ENCODE results near the gene TIGD6. TPM values are rescaled to one million over a fixed set of nuclear protein-coding genes. Genes with fewer than 3 reads are reported as not detected.

The TIGD6 gene
- total RNA-seq, 1 donor from 2014 or later, result 4.1 TPM

GRCh38 chr5:150017226-150018005, 17.0 kb upstream of the TIGD6 start:
- no peaks in the 10 kb centered on the region for H3K4me1 ChIP-seq
- H3K27ac Mint-ChIP-seq, result no peak overlapping the region
- no peak overlapping the region for H2AFZ ChIP-seq (replicated peaks)
- H3K27me3 Mint-ChIP-seq (ENCODE audit: insufficient read depth, low read depth), result no peaks in the 10 kb centered on the region
- no peak for TF ChIP-seq CTCF (IDR thresholded peaks at IDR 0.05)
- TF ChIP-seq EZH2 (IDR thresholded peaks at IDR 0.05), result no peak
- no peak for TF ChIP-seq EZH2phosphoT487 (IDR thresholded peaks at IDR 0.05)
- no peaks in the 10 kb centered on the region for H4K20me1 ChIP-seq (ENCODE audit: low read depth)
- H3K9me3 ChIP-seq (ENCODE audit: low read depth), result no peaks in the 10 kb centered on the region
- no peaks in the 10 kb centered on the region for H3F3A ChIP-seq (ENCODE audit: low read depth)
- H3K4me1 Mint-ChIP-seq, result peaks cover 2% of the 10 kb centered on the region
- H3K36me3 Mint-ChIP-seq, result peaks cover 47% of the 10 kb centered on the region
- no peak overlapping the region for H3K9ac ChIP-seq
- H3K27me3 ChIP-seq, result no peaks in the 10 kb centered on the region
- H3K9me3 Mint-ChIP-seq, result peaks cover 10% of the 10 kb centered on the region
- H3K4me3 Mint-ChIP-seq, result no peak overlapping the region
- no peaks in the 10 kb centered on the region for H3K79me2 ChIP-seq (ENCODE audit: low read depth)
- no peak for DNase-seq (ENCODE audit: low spot score)
- H3K4me2 ChIP-seq, result no peak overlapping the region
- no peak overlapping the region for H3K27ac ChIP-seq
- no peak overlapping the region for H3K4me3 ChIP-seq
- peaks cover 25% of the 10 kb centered on the region for H3K36me3 ChIP-seq

DNA sequence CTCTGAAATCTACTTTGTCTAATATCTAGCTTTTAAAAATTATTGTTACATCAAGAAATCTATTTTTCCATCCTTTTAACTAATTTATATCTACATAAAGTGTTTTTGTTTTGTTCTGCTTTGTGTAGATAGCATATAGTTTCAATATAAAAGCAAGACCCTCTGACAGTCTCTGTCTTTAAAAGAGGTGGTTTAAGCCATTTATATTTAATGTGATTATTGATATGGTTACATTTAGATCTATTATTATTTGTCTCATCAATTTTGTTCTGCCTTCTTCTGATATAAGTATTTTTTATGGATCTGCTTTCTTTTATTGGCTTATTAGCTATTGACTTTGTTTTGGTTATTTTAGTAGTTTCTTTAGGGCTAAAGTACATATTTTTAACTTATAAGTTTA, 16.1 kb upstream of the TIGD6 start:
- Mint-ChIP-seq H3K36me3 (peaks cover 52% of the 10 kb centered on the region), H3K27me3 (ENCODE audit: insufficient read depth, low read depth) (no peaks in the 10 kb centered on the region), H3K9me3 (peaks cover 10% of the 10 kb centered on the region), H3K4me3 (no peak overlapping the region), H3K4me1 (no peaks in the 10 kb centered on the region), H3K27ac (no peak overlapping the region)
- no peaks in the 10 kb centered on the region for H3K9me3 ChIP-seq (ENCODE audit: low read depth)
- H3F3A ChIP-seq (ENCODE audit: low read depth), result no peaks in the 10 kb centered on the region
- no peak for DNase-seq (ENCODE audit: low spot score)
- no peak overlapping the region for H3K4me3 ChIP-seq
- no peaks in the 10 kb centered on the region for H4K20me1 ChIP-seq (ENCODE audit: low read depth)
- no peak overlapping the region for H3K4me2 ChIP-seq
- H3K9ac ChIP-seq, result no peak overlapping the region
- no peak overlapping the region for H3K27ac ChIP-seq
- no peaks in the 10 kb centered on the region for H3K79me2 ChIP-seq (ENCODE audit: low read depth)
- no peak overlapping the region for H2AFZ ChIP-seq (replicated peaks)
- no peaks in the 10 kb centered on the region for H3K4me1 ChIP-seq
- no peaks in the 10 kb centered on the region for H3K27me3 ChIP-seq
- TF ChIP-seq EZH2 (IDR thresholded peaks at IDR 0.05) (no peak), EZH2phosphoT487 (IDR thresholded peaks at IDR 0.05) (no peak)
- H3K36me3 ChIP-seq, result peaks cover 31% of the 10 kb centered on the region

GRCh38 chr5:150015415-150015814, 15.0 kb upstream of the TIGD6 start:
- Histone ChIP-seq H3K36me3 (peaks cover 31% of the 10 kb centered on the region), H3F3A (ENCODE audit: low read depth) (no peaks in the 10 kb centered on the region), H3K27me3 (no peaks in the 10 kb centered on the region), H3K9me3 (ENCODE audit: low read depth) (no peaks in the 10 kb centered on the region), H3K4me3 (no peak overlapping the region), H3K27ac (no peak overlapping the region), H3K4me1 (no peaks in the 10 kb centered on the region), H4K20me1 (ENCODE audit: low read depth) (no peaks in the 10 kb centered on the region), H3K79me2 (ENCODE audit: low read depth) (no peaks in the 10 kb centered on the region), H3K4me2 (no peak overlapping the region), H2AFZ (replicated peaks) (no peak overlapping the region), H3K9ac (no peak overlapping the region)
- TF ChIP-seq CTCF (IDR thresholded peaks at IDR 0.05) (no peak), EZH2 (IDR thresholded peaks at IDR 0.05) (no peak), EZH2phosphoT487 (IDR thresholded peaks at IDR 0.05) (no peak)
- Mint-ChIP-seq H3K9me3 (peaks cover 10% of the 10 kb centered on the region), H3K27ac (no peak overlapping the region), H3K36me3 (peaks cover 52% of the 10 kb centered on the region), H3K4me3 (no peak overlapping the region), H3K27me3 (ENCODE audit: insufficient read depth, low read depth) (no peaks in the 10 kb centered on the region), H3K4me1 (no peaks in the 10 kb centered on the region)
- DNase-seq (ENCODE audit: low spot score), result no peak

- no peaks in the 10 kb centered on the region for H3K4me1 ChIP-seq
- peaks cover 31% of the 10 kb centered on the region for H3K36me3 ChIP-seq
- Mint-ChIP-seq H3K4me1 (no peaks in the 10 kb centered on the region), H3K27ac (no peak overlapping the region), H3K4me3 (no peak overlapping the region), H3K27me3 (ENCODE audit: insufficient read depth, low read depth) (no peaks in the 10 kb centered on the region), H3K36me3 (peaks cover 49% of the 10 kb centered on the region), H3K9me3 (peaks cover 10% of the 10 kb centered on the region)
- H3K79me2 ChIP-seq (ENCODE audit: low read depth), result no peaks in the 10 kb centered on the region
- no peaks in the 10 kb centered on the region for H4K20me1 ChIP-seq (ENCODE audit: low read depth)
- H3K4me3 ChIP-seq, result no peak overlapping the region
- no peak overlapping the region for H3K27ac ChIP-seq
- no peak overlapping the region for H3K9ac ChIP-seq
- H3F3A ChIP-seq (ENCODE audit: low read depth), result no peaks in the 10 kb centered on the region
- H2AFZ ChIP-seq (replicated peaks), result no peak overlapping the region
- no peak for DNase-seq (ENCODE audit: low spot score)
- no peaks in the 10 kb centered on the region for H3K9me3 ChIP-seq (ENCODE audit: low read depth)
- TF ChIP-seq EZH2phosphoT487 (IDR thresholded peaks at IDR 0.05), result no peak
- H3K27me3 ChIP-seq, result no peaks in the 10 kb centered on the region
- no peak overlapping the region for H3K4me2 ChIP-seq
Measured at GRCh38 chr5:150014456-150014855, 14.0 kb upstream of the TIGD6 start.

All from neural progenitor cell (in vitro differentiated cells).